ENCODE measurements around the gene LCE2B. TPM values are rescaled to one million over a fixed set of nuclear protein-coding genes. Genes with fewer than 3 reads are reported as not detected.

Gene LCE2B
- total RNA-seq, 3 donors from 2014 or later, result not detected

DNA sequence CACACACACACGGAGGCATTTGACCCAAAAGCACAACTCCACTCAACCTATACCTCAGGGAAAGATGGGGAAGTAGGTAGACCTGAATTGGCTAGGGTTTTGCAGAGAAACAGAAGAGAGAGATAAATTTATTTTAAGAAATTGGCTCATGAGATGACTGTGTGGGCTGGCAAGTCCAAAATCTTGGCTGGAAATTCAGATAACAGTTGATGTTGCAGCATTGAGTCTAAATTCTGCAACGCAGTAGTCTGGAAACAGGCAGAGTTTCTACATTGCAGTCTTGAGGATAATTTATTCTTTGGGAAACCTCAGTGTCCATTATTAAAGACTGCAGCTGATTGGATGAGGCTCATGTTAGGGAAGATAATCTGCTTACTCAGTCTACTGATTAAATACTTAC, 4.3 kb upstream of the LCE2B start:
- Mint-ChIP-seq H3K27me3 (ENCODE audit: low read depth) (peaks cover 22% of the 10 kb centered on the region), H3K4me1 (ENCODE audit: low read depth) (no peaks in the 10 kb centered on the region), H3K36me3 (ENCODE audit: insufficient read depth) (no peaks in the 10 kb centered on the region), H3K9me3 (no peaks in the 10 kb centered on the region), H3K4me3 (no peak overlapping the region)
- DNase-seq, result no peak
- ATAC-seq, result no peak

DNA sequence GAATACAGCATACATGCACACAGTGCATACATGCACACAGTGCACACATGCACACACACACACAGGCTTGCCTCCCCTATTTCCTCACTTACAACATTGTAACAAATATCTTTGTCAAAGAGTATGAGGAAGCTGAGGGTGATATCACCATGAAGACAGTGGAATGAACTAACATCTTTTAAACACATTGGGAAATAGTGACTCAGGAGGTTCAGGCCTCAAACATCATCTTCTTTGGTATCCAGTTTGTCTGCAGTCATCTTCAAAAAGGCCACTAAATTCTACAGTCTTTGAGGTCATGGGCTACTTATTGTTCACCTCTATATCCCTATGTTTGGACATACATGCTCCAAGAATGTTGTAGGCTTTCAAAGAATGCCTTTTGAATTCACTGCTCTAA, 2.1 kb upstream of the LCE2B start:
- Mint-ChIP-seq H3K36me3 (ENCODE audit: insufficient read depth) (no peaks in the 10 kb centered on the region), H3K4me3 (no peak overlapping the region), H3K4me1 (ENCODE audit: low read depth) (no peaks in the 10 kb centered on the region), H3K9me3 (no peaks in the 10 kb centered on the region), H3K27me3 (ENCODE audit: low read depth) (peaks cover 37% of the 10 kb centered on the region)
- no peak for DNase-seq
- ATAC-seq, result no peak

DNA sequence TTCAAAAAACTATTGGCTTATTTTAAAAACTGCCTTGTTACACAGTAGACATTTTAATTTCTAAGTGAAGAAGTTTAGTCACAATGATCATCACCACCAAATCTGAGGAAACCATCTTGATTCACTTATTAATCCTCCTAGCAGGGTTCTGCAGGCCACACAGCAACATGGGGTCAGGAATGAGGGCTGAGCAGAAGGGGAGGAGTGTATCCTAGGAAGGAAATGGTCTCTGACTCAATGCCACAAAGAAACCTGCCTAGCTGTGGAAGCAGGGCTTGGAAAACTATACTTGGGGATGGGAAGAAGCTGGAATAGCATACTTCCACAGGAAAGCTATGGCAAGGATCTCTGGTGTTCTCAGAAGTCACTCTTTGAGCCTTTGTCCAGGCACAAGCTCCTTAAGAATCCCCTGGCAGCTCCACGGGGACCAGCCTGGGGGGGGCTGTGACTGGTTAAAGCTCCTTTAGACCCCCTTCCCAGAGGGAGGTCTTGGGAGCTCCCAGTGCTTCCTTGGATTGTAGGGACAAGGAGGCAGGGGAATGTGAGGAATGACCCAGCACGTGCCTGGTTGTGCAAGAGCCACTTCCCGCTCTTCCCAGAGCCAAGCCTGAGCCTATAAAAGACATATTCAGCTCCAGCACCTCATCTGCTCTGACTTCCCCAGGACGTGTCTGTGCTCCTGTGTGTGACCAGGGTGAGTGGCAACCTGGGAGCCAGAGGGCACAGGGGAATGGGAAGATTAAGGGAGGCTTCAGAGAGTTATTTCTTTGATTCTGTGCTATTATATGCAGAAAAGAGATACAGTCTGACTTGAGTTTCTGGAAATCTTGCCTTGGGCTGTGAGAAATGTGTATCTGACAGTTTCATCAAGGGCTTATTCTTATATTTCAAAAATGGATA, 12.0 kb downstream of the LCE2B start, which contains the start of gene LCE2A:
Gene LCE2A, plus strand, starts transcription at position 645 of the 900 bp plus-strand sequence. CDS start 557 bp downstream, outside the sequence.
- no peaks in the 10 kb centered on the region for H3K4me1 Mint-ChIP-seq (ENCODE audit: low read depth)
- ATAC-seq, result no peak
- H3K9me3 Mint-ChIP-seq, result no peaks in the 10 kb centered on the region
- DNase-seq, result no peak
- peaks cover 6% of the 10 kb centered on the region for H3K27me3 Mint-ChIP-seq (ENCODE audit: low read depth)
- no peak within 1 kb of the TSS for H3K4me3 Mint-ChIP-seq
- H3K36me3 Mint-ChIP-seq (ENCODE audit: insufficient read depth), result no peaks in the 10 kb centered on the region

DNA sequence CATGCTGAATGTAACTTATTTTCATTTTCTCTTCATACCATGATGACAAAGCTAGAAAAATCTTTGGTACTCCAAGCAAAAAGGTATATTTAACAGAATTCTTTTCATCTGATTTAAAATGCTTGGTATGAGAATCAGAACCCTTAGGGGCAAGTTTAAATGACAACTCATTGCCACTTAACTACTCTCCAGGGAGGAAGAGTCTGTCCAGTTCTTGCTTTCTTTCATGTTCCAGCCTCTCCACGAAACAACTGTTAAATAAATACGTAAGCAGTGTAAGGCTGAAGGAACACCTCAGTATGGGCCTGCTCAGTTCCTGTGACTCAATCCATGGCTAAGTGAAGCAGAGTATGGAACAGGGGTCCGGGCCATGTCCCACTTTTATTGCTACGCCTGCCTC, 13.8 kb downstream of the LCE2B start:
- Mint-ChIP-seq H3K4me3 (no peak overlapping the region), H3K9me3 (peaks cover 4% of the 10 kb centered on the region), H3K36me3 (ENCODE audit: insufficient read depth) (no peaks in the 10 kb centered on the region), H3K4me1 (ENCODE audit: low read depth) (no peaks in the 10 kb centered on the region), H3K27me3 (ENCODE audit: low read depth) (peaks cover 2% of the 10 kb centered on the region)
- ATAC-seq (no peak), DNase-seq (no peak)

DNA sequence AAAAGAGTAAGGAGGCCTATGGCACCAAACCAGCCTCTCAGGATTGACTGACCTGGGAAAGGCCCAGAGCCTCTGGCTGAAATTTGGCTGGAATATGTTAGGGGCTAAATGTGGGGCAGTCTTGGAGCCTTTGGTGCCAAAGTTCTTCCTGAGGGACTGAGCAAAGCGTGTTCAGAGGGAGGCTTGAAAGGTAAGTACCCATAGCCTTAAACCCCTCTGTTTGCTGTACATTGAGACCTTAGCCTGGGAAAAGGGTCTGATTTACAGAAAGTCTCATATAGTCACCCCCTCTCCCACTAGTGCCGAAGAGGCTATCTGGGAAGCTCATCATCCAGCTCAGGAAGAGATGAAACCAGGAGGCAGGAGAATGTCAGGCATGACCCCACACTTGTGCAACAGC, 21.9 kb downstream of the LCE2B start, which contains the start of gene LCE4A:
Gene LCE4A, plus strand, starts transcription at position 301 of the 400 bp plus-strand sequence. CDS start 916 bp downstream, outside the sequence.
- no peak for ATAC-seq
- H3K4me3 Mint-ChIP-seq, result no peak within 1 kb of the TSS
- no peaks in the 10 kb centered on the region for H3K4me1 Mint-ChIP-seq (ENCODE audit: low read depth)
- no peak for DNase-seq
- H3K36me3 Mint-ChIP-seq (ENCODE audit: insufficient read depth), result no peaks in the 10 kb centered on the region
- H3K9me3 Mint-ChIP-seq, result peaks cover 4% of the 10 kb centered on the region
- H3K27me3 Mint-ChIP-seq (ENCODE audit: low read depth), result peaks cover 13% of the 10 kb centered on the region

DNA sequence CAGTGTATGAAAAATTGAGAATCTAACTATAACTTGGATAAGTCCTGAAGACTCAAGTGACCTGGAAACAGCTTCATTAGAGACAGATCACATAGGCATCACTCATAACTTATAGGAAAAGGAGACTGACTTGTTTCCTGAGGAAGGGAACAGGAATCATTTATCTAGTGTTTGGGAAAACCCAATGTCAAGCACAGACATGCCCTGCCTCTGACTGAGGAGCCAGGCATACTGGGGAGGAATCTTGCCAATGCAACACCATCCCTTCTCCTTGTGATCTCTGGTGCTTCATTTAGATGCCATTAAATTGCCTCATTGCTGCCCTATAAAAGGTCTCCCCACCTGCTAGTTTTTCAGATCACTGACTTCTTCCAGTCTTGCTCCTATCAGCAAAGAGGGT, 32.3 kb downstream of the LCE2B start:
- no peak for ATAC-seq
- H3K4me1 Mint-ChIP-seq (ENCODE audit: low read depth), result no peaks in the 10 kb centered on the region
- no peaks in the 10 kb centered on the region for H3K9me3 Mint-ChIP-seq
- DNase-seq, result no peak
- H3K36me3 Mint-ChIP-seq (ENCODE audit: insufficient read depth), result no peaks in the 10 kb centered on the region
- H3K27me3 Mint-ChIP-seq (ENCODE audit: low read depth), result peaks cover 8% of the 10 kb centered on the region
- no peak overlapping the region for H3K4me3 Mint-ChIP-seq

DNA sequence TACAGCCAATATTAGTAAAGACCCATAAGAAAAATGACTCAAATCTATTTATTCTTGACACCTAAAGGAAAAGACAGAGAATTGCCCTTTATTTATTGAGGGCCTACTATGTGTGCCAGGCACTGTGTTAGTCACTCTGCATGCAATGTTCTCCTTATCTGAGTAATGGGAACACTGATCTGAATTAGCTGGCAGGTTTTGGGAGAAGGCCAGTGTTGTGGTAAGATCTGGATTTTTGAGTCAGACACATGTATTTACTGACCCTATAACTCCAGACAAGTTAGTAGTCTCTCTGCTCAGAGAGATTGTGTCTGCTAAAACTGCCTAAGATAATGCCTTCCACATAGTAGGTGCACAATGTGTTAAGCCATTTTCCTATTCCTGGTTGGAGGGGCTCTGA, 39.3 kb downstream of the LCE2B start:
- no peak for ATAC-seq
- no peaks in the 10 kb centered on the region for H3K4me1 Mint-ChIP-seq (ENCODE audit: low read depth)

DNA sequence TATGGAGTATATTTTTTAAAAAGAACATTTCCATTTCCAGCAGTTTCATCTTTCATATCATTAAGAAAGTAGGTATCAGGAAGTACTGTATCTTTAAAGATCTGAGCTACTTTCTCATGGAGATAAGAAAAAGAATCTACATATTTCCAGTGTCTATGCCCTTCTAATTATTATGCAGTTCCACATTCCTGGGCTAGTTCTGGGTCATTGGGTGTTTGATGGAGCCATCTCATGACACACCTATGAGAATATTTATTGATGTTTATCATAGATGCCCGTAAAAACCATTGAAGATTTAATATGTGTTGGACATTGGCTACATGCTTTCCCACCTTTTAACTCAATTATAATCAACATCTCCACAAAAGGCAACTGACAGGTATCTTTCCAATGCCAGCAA, 43.1 kb downstream of the LCE2B start:
- H3K4me1 Mint-ChIP-seq (ENCODE audit: low read depth), result no peaks in the 10 kb centered on the region
- no peaks in the 10 kb centered on the region for H3K36me3 Mint-ChIP-seq (ENCODE audit: insufficient read depth)
- no peaks in the 10 kb centered on the region for H3K9me3 Mint-ChIP-seq
- peaks cover 16% of the 10 kb centered on the region for H3K27me3 Mint-ChIP-seq (ENCODE audit: low read depth)
- H3K4me3 Mint-ChIP-seq, result no peak overlapping the region
- ATAC-seq, result no peak
- DNase-seq, result no peak

More for the DNA sequence above, 39.3 kb downstream of the LCE2B start:
- Mint-ChIP-seq H3K27me3 (ENCODE audit: low read depth) (peaks cover 11% of the 10 kb centered on the region), H3K36me3 (ENCODE audit: insufficient read depth) (no peaks in the 10 kb centered on the region), H3K9me3 (no peaks in the 10 kb centered on the region), H3K4me3 (no peak overlapping the region)
- no peak for DNase-seq

DNA sequence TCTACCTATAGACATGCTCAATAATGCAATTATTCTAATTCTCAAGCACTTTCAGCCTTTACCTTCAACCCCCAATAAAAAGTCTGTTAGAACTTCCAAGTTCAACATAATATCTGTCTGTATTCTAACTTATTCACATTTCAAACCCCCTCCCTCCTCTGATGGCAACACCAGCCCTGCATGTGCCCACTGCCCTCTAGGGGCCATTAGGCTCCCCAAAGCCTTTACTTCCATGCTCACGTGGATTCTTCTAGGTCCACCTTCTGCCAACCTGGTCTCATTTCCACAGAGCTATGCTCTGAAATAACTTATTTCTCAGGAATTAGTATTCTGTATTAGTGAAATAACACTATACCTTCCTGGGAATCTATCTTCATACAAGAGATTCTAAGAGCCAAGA, 49.7 kb downstream of the LCE2B start:
- DNase-seq (no peak), ATAC-seq (no peak)
- H3K4me3 Mint-ChIP-seq, result no peak overlapping the region
- H3K9me3 Mint-ChIP-seq, result no peaks in the 10 kb centered on the region
- peaks cover 24% of the 10 kb centered on the region for H3K27me3 Mint-ChIP-seq (ENCODE audit: low read depth)
- no peaks in the 10 kb centered on the region for H3K4me1 Mint-ChIP-seq (ENCODE audit: low read depth)
- no peaks in the 10 kb centered on the region for H3K36me3 Mint-ChIP-seq (ENCODE audit: insufficient read depth)

Other genes starting within 250 kb of the LCE2B start
- gene LCE5A, start 175.3 kb upstream of the LCE2B start, total RNA-seq, result not detected
- not detected for gene CRCT1, start 171.6 kb upstream of the LCE2B start, total RNA-seq
- gene LCE3E, start 119.3 kb upstream of the LCE2B start, total RNA-seq, result not detected
- gene LCE3D, start 105.6 kb upstream of the LCE2B start, total RNA-seq, result not detected
- not detected for gene LCE3C, start 85.9 kb upstream of the LCE2B start, total RNA-seq
- gene LCE3B, start 72.3 kb upstream of the LCE2B start, total RNA-seq, result not detected
- gene LCE3A, start 63.0 kb upstream of the LCE2B start, total RNA-seq, result not detected
- not detected for gene LCE2D, start 22.7 kb upstream of the LCE2B start, total RNA-seq
- not detected for gene LCE2C, start 10.8 kb upstream of the LCE2B start, total RNA-seq
- gene LCE2A, start 12.2 kb downstream of the LCE2B start, total RNA-seq, result not detected
- gene LCE4A, start 22.0 kb downstream of the LCE2B start, total RNA-seq, result not detected
- not detected for gene KPRP, start 71.9 kb downstream of the LCE2B start, total RNA-seq
- not detected for gene LCE1F, start 89.0 kb downstream of the LCE2B start, total RNA-seq
- not detected for gene LCE1E, start 100.1 kb downstream of the LCE2B start, total RNA-seq
- gene LCE1D, start 110.6 kb downstream of the LCE2B start, total RNA-seq, result not detected
- not detected for gene LCE1C, start 120.5 kb downstream of the LCE2B start, total RNA-seq
- gene LCE1B, start 125.8 kb downstream of the LCE2B start, total RNA-seq, result not detected
- not detected for gene LCE1A, start 141.3 kb downstream of the LCE2B start, total RNA-seq
- gene LCE6A, start 156.7 kb downstream of the LCE2B start, total RNA-seq, result not detected
- gene LCE7A, start 173.9 kb downstream of the LCE2B start, total RNA-seq, result not detected
- gene SMCP, start 192.2 kb downstream of the LCE2B start, total RNA-seq, result not detected
- gene IVL, start 222.4 kb downstream of the LCE2B start, total RNA-seq, result not detected